ENCODE measurements around the gene GALNT10. TPM values are rescaled to one million over a fixed set of nuclear protein-coding genes. Genes with fewer than 3 reads are reported as not detected.

The GALNT10 gene
- total RNA-seq, 1 donor from 2014 or later: 4.8 TPM

GRCh38 chr5:154373326-154373725, 182.8 kb downstream of the GALNT10 start:
- H3K27me3 Mint-ChIP-seq (ENCODE audit: unreplicated experiment): no peaks in the 10 kb centered on the region
- TF ChIP-seq CTCF (IDR thresholded peaks at IDR 0.05; ENCODE audit: partially characterized antibody, unreplicated experiment): no peak
- H3K9me3 Mint-ChIP-seq (ENCODE audit: unreplicated experiment): peaks cover 2% of the 10 kb centered on the region
- no peak overlapping the region for H3K27ac Mint-ChIP-seq (ENCODE audit: unreplicated experiment)
- no peak for DNase-seq
- H3K36me3 Mint-ChIP-seq (ENCODE audit: unreplicated experiment): peaks cover 4% of the 10 kb centered on the region
- H3K4me1 Mint-ChIP-seq (ENCODE audit: low read depth, unreplicated experiment): peaks cover 31% of the 10 kb centered on the region
- no peak overlapping the region for H3K4me3 Mint-ChIP-seq (ENCODE audit: unreplicated experiment)

GRCh38 chr5:154373729-154374179, 183.2 kb downstream of the GALNT10 start:
- H3K27ac Mint-ChIP-seq (ENCODE audit: unreplicated experiment): no peak overlapping the region
- TF ChIP-seq CTCF (IDR thresholded peaks at IDR 0.05; ENCODE audit: partially characterized antibody, unreplicated experiment): no peak

GRCh38 chr5:154374264-154374663, 183.7 kb downstream of the GALNT10 start:
- Mint-ChIP-seq H3K4me1 (ENCODE audit: low read depth, unreplicated experiment) (peaks cover 31% of the 10 kb centered on the region), H3K36me3 (ENCODE audit: unreplicated experiment) (peaks cover 4% of the 10 kb centered on the region), H3K27ac (ENCODE audit: unreplicated experiment) (no peak overlapping the region), H3K9me3 (ENCODE audit: unreplicated experiment) (peaks cover 2% of the 10 kb centered on the region), H3K27me3 (ENCODE audit: unreplicated experiment) (no peaks in the 10 kb centered on the region), H3K4me3 (ENCODE audit: unreplicated experiment) (no peak overlapping the region)
- TF ChIP-seq CTCF (IDR thresholded peaks at IDR 0.05; ENCODE audit: partially characterized antibody, unreplicated experiment): no peak
- no peak for DNase-seq

More at GRCh38 chr5:154373729-154374179, 183.2 kb downstream of the GALNT10 start:
- Mint-ChIP-seq H3K9me3 (ENCODE audit: unreplicated experiment) (peaks cover 2% of the 10 kb centered on the region), H3K36me3 (ENCODE audit: unreplicated experiment) (peaks cover 4% of the 10 kb centered on the region), H3K27me3 (ENCODE audit: unreplicated experiment) (no peaks in the 10 kb centered on the region), H3K4me1 (ENCODE audit: low read depth, unreplicated experiment) (peaks cover 31% of the 10 kb centered on the region), H3K4me3 (ENCODE audit: unreplicated experiment) (no peak overlapping the region)
- no peak for DNase-seq

GRCh38 chr5:154375329-154376008, 184.9 kb downstream of the GALNT10 start:
- no peak for DNase-seq
- H3K4me1 Mint-ChIP-seq (ENCODE audit: low read depth, unreplicated experiment): peaks cover 27% of the 10 kb centered on the region
- no peaks in the 10 kb centered on the region for H3K27me3 Mint-ChIP-seq (ENCODE audit: unreplicated experiment)
- no peak for TF ChIP-seq CTCF (IDR thresholded peaks at IDR 0.05; ENCODE audit: partially characterized antibody, unreplicated experiment)
- H3K27ac Mint-ChIP-seq (ENCODE audit: unreplicated experiment): no peak overlapping the region
- no peaks in the 10 kb centered on the region for H3K36me3 Mint-ChIP-seq (ENCODE audit: unreplicated experiment)
- H3K4me3 Mint-ChIP-seq (ENCODE audit: unreplicated experiment): no peak overlapping the region
- H3K9me3 Mint-ChIP-seq (ENCODE audit: unreplicated experiment): peaks cover 2% of the 10 kb centered on the region

GRCh38 chr5:154376481-154376880, 185.9 kb downstream of the GALNT10 start:
- Mint-ChIP-seq H3K27me3 (ENCODE audit: unreplicated experiment) (no peaks in the 10 kb centered on the region), H3K9me3 (ENCODE audit: unreplicated experiment) (peaks cover 2% of the 10 kb centered on the region), H3K27ac (ENCODE audit: unreplicated experiment) (no peak overlapping the region), H3K4me3 (ENCODE audit: unreplicated experiment) (no peak overlapping the region), H3K4me1 (ENCODE audit: low read depth, unreplicated experiment) (peaks cover 24% of the 10 kb centered on the region), H3K36me3 (ENCODE audit: unreplicated experiment) (peaks cover 3% of the 10 kb centered on the region)
- no peak for TF ChIP-seq CTCF (IDR thresholded peaks at IDR 0.05; ENCODE audit: partially characterized antibody, unreplicated experiment)
- DNase-seq: no peak
